ENCODE data around the gene S100G. TPM values are rescaled to one million over a fixed set of nuclear protein-coding genes. Genes with fewer than 3 reads are reported as not detected.
A peak's percentile ranks its signal among the peaks of the same experiment; 100 is the strongest.

S100G gene
- total and polyA plus RNA-seq, 2 of the 4 experiments (the other 2 are of a cell fraction) = not detected

DNA sequence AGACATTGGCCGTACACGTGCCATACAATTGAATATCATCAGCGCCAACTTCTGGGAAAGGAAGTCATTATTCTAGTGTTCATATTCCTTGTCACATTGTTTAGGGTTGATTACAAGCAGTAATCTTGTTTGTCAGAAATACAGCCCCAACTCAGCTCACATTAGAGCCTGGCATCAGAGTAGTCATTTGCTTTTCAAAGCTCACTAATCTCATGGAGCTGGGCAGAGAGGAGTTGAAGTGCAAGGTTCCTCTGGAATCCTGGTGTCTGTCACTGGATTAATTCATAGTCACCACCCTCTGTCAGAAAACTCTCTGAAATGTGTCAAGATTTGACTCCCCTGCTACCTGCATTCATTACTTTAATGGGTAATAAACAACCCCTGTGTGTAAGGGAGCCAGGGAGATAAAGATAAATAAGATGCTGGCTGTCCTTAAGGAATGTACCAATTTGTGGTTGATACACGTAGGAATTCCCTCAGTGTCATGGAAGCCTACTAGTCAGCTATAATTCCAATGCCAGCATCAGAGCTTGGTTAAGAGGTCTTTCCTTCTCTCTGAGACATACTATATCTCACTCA, 43.7 kb upstream of the S100G start:
- Histone ChIP-seq H3K9me3 (ENCODE audit: control insufficient read depth, insufficient read depth, low read length) (no peaks in the 10 kb centered on the region), H3K4ac (ENCODE audit: low read depth, low read length) (peak overlapping the region; percentile 43; the same call in 1 of the 2 replicates), H2BK5ac (ENCODE audit: low read depth, low read length, poor library complexity, severe bottlenecking) (no peak overlapping the region), H3K4me2 (ENCODE audit: low read depth, low read length) (no peak overlapping the region), H3K4me3 (ENCODE audit: insufficient read depth, low read depth, low read length) (no peak overlapping the region), H3K14ac (replicated peaks; ENCODE audit: low read depth, low read length) (peak overlapping the region; percentile 41), H3K27me3 (ENCODE audit: control insufficient read depth, insufficient read depth, low read length) (no peaks in the 10 kb centered on the region), H3K4me1 (ENCODE audit: control insufficient read depth, insufficient read depth, low read length) (peaks cover 3% of the 10 kb centered on the region; the same call in 1 of the 2 replicates), H2BK20ac (ENCODE audit: low read depth, low read length) (peak overlapping the region; percentile 67; the same call in 1 of the 2 replicates), H2BK120ac (ENCODE audit: low read depth, low read length) (peak overlapping the region; percentile 71), H4K20me1 (ENCODE audit: insufficient read depth, low read length) (no peaks in the 10 kb centered on the region), H3K36me3 (ENCODE audit: control insufficient read depth, insufficient read depth, low read length) (peaks cover 3% of the 10 kb centered on the region), H4K91ac (ENCODE audit: insufficient read depth, low read depth, low read length) (peak overlapping the region; percentile 15; the same call in 1 of the 2 replicates), H3K79me1 (ENCODE audit: low read depth in 1 of 2, low read length in 2 of 2) (no peaks in the 10 kb centered on the region; a peak in 2 of 4 replicates), H3K23ac (ENCODE audit: low read depth, low read length) (no peak overlapping the region; the same call in 1 of the 2 replicates), H3K56ac (ENCODE audit: extremely low read depth, insufficient read depth, low read length) (no peak overlapping the region), H3K9ac (ENCODE audit: low read depth, low read length) (no peak overlapping the region), H2AFZ (replicated peaks; ENCODE audit: low read length, poor library complexity) (no peak overlapping the region), H4K8ac (ENCODE audit: low read depth in 2 of 2, low read length in 2 of 2) (peak overlapping the region in 1 of 2 experiments; percentile 40; a peak in 1 of 4 replicates), H3K18ac (ENCODE audit: low read depth, low read length) (peak overlapping the region; percentile 67; the same call in 1 of the 2 replicates), H3K27ac (ENCODE audit: insufficient read depth, low read length) (no peak overlapping the region), H2BK15ac (ENCODE audit: low read depth, low read length) (no peak overlapping the region; the same call in 2 of the 3 replicates), H4K5ac (ENCODE audit: low read depth, low read length) (peak overlapping the region; percentile 16; the same call in 1 of the 2 replicates), H3K9me1 (ENCODE audit: insufficient read depth, low read length) (no peaks in the 10 kb centered on the region), H2AK5ac (ENCODE audit: low read depth, low read length) (peak overlapping the region; percentile 8), H2AK9ac (replicated peaks; ENCODE audit: low read depth, low read length, poor library complexity) (no peak overlapping the region)
- in situ Hi-C loops (cut with MboI; ENCODE audit: low sequenced_read_pairs) = no loop called here
- ATAC-seq (ENCODE audit: low read depth) = no peak
- dilution Hi-C loops (cut with HindIII; ENCODE audit: low sequenced_read_pairs, unreplicated experiment) = no loop called here
- CTCF ChIA-PET = interaction anchor here (0.9 to 1.5 kb wide), 2 partner anchors 58 to 170 kb away, joined by 4 read pairs; no protein-coding TSS in a partner anchor
- POLR2A ChIA-PET (ENCODE audit: unreplicated experiment) = no interaction called here
- intact Hi-C loops (cut with micrococcal nuclease) = no loop called here
- no peak for DNase-seq
- no TSS peak for BruUV-seq (replicated peaks)
- WGBS, 2 experiments (ENCODE audit: extremely low coverage in 2 of 2, insufficient read length in 1 of 2) = 90% methylated on average over 2 of the region's 4 CpGs; no CpG with 5 or more reads in 1 of the 2 experiments
- TF ChIP-seq CEBPB (IDR thresholded peaks at IDR 0.05; ENCODE audit: low read depth, low read length) = no peak
- TF ChIP-seq, protein P1, sequence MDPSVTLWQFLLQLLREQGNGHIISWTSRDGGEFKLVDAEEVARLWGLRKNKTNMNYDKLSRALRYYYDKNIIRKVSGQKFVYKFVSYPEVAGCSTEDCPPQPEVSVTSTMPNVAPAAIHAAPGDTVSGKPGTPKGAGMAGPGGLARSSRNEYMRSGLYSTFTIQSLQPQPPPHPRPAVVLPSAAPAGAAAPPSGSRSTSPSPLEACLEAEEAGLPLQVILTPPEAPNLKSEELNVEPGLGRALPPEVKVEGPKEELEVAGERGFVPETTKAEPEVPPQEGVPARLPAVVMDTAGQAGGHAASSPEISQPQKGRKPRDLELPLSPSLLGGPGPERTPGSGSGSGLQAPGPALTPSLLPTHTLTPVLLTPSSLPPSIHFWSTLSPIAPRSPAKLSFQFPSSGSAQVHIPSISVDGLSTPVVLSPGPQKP (IDR thresholded peaks at IDR 0.05; ENCODE audit: borderline replicate concordance, low read depth, low read length) = no peak
- TF ChIP-seq, protein P2, sequence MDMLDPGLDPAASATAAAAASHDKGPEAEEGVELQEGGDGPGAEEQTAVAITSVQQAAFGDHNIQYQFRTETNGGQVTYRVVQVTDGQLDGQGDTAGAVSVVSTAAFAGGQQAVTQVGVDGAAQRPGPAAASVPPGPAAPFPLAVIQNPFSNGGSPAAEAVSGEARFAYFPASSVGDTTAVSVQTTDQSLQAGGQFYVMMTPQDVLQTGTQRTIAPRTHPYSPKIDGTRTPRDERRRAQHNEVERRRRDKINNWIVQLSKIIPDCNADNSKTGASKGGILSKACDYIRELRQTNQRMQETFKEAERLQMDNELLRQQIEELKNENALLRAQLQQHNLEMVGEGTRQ (IDR thresholded peaks at IDR 0.05; ENCODE audit: low read depth, low read length) = no peak
- no peak for TF ChIP-seq FOS (IDR thresholded peaks at IDR 0.05; ENCODE audit: low read depth, low read length)
- TF ChIP-seq POLR2A (IDR thresholded peaks at IDR 0.05; ENCODE audit: low read depth, low read length) = no peak
- TF ChIP-seq RAD21 (IDR thresholded peaks at IDR 0.05; ENCODE audit: low read length) = no peak
- no peak for TF ChIP-seq BHLHE40 (IDR thresholded peaks at IDR 0.05; ENCODE audit: low read depth, low read length)
- TF ChIP-seq, protein P3, sequence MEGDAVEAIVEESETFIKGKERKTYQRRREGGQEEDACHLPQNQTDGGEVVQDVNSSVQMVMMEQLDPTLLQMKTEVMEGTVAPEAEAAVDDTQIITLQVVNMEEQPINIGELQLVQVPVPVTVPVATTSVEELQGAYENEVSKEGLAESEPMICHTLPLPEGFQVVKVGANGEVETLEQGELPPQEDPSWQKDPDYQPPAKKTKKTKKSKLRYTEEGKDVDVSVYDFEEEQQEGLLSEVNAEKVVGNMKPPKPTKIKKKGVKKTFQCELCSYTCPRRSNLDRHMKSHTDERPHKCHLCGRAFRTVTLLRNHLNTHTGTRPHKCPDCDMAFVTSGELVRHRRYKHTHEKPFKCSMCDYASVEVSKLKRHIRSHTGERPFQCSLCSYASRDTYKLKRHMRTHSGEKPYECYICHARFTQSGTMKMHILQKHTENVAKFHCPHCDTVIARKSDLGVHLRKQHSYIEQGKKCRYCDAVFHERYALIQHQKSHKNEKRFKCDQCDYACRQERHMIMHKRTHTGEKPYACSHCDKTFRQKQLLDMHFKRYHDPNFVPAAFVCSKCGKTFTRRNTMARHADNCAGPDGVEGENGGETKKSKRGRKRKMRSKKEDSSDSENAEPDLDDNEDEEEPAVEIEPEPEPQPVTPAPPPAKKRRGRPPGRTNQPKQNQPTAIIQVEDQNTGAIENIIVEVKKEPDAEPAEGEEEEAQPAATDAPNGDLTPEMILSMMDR (conservative IDR thresholded peaks at IDR 0.05; ENCODE audit: low read depth, low read length) = no peak
- no peak for TF ChIP-seq CHD1 (IDR thresholded peaks at IDR 0.05; ENCODE audit: low read depth, low read length)
- no peak for TF ChIP-seq MAFK (IDR thresholded peaks at IDR 0.05; ENCODE audit: low read depth, low read length)
- no peak for TF ChIP-seq RFX5 (IDR thresholded peaks at IDR 0.05; ENCODE audit: low read depth, low read length)
- no peak for TF ChIP-seq NFE2L2 (IDR thresholded peaks at IDR 0.05; ENCODE audit: low read depth, low read length)
- TF ChIP-seq RCOR1 (IDR thresholded peaks at IDR 0.05; ENCODE audit: insufficient replicate concordance, low read length) = no peak
- TF ChIP-seq SMC3 (IDR thresholded peaks at IDR 0.05; ENCODE audit: low read depth, low read length) = no peak
- TF ChIP-seq MXI1 (IDR thresholded peaks at IDR 0.05; ENCODE audit: borderline replicate concordance, low read depth, low read length) = no peak
